22Rv1 (cell line): Measurements from ENCODE around the gene RFESD.

Source experiments
- H3K27ac ChIP-seq: fragments of 450-650 bp; 2 replicates; pipeline ENCODE4 v1.5.1; 2017
- CTCF ChIP-seq: fragments of 450-650 bp; IDR thresholded peaks from 2 replicates; pipeline ENCODE4 v1.5.1; 2017; ENCODE audit warnings: mild to moderate bottlenecking
- ZFX ChIP-seq: fragments of 450-650 bp; IDR thresholded peaks from 2 replicates; pipeline ENCODE4 v1.6.1; 2017; ENCODE audit warnings: antibody characterized with exemption, borderline replicate concordance

Gene RFESD

GRCh38 chr5:95620870-95621838, 25.4 kb upstream of the RFESD start:
- TF ChIP-seq ZFX (no peak), CTCF (no peak; the same call in 1 of the 2 replicates)
- H3K27ac ChIP-seq = no peak overlapping the region

GRCh38 chr5:95621839-95622629, 24.5 kb upstream of the RFESD start:
- H3K27ac ChIP-seq = no peak overlapping the region
- TF ChIP-seq CTCF (no peak), ZFX (no peak)

GRCh38 chr5:95623706-95624105, 22.9 kb upstream of the RFESD start:
- no peak overlapping the region for H3K27ac ChIP-seq
- TF ChIP-seq ZFX (no peak), CTCF (no peak)

- H3K27ac ChIP-seq = no peak overlapping the region
- TF ChIP-seq ZFX (no peak), CTCF (no peak)
Measured at GRCh38 chr5:95624368-95624767, 22.2 kb upstream of the RFESD start.

- TF ChIP-seq ZFX (no peak), CTCF (no peak)
Measured at GRCh38 chr5:95626701-95627100, 19.9 kb upstream of the RFESD start.

GRCh38 chr5:95627971-95628810, 18.4 kb upstream of the RFESD start:
- H3K27ac ChIP-seq = no peak overlapping the region
- TF ChIP-seq ZFX = no peak
- TF ChIP-seq CTCF = no peak

More at GRCh38 chr5:95626701-95627100, 19.9 kb upstream of the RFESD start:
- no peak overlapping the region for H3K27ac ChIP-seq
